Endothelial cell (in vitro differentiated cells): ENCODE measurements around the gene LY9. TPM values are rescaled to one million over a fixed set of nuclear protein-coding genes. Genes with fewer than 3 reads are reported as not detected.

ENCODE experiments used
- DNase-seq: peaks from one replicate; pipeline ENCODE4 v3.0.0; 2021; ENCODE audit warnings: low spot score
- H3K27ac Mint-ChIP-seq: one replicate; pipeline ENCODE4 v1.8.0; 2021; ENCODE audit warnings: mixed read lengths, inconsistent platforms; ENCODE audit not compliant: unreplicated experiment
- H3K27me3 Mint-ChIP-seq: one replicate; pipeline ENCODE4 v1.8.0; 2021; ENCODE audit warnings: mild to moderate bottlenecking, moderate library complexity, mixed read lengths, inconsistent platforms; ENCODE audit not compliant: unreplicated experiment
- H3K36me3 Mint-ChIP-seq: one replicate; pipeline ENCODE4 v1.8.0; 2021; ENCODE audit warnings: mild to moderate bottlenecking, low read depth, mixed read lengths, inconsistent platforms; ENCODE audit not compliant: unreplicated experiment
- H3K4me1 Mint-ChIP-seq: one replicate; pipeline ENCODE4 v1.8.0; 2021; ENCODE audit warnings: mild to moderate bottlenecking, mixed read lengths, inconsistent platforms; ENCODE audit not compliant: unreplicated experiment
- H3K4me3 Mint-ChIP-seq: one replicate; pipeline ENCODE4 v1.8.0; 2021; ENCODE audit warnings: mild to moderate bottlenecking, mixed read lengths, inconsistent platforms; ENCODE audit not compliant: unreplicated experiment
- H3K9me3 Mint-ChIP-seq: one replicate; pipeline ENCODE4 v1.8.0; 2021; ENCODE audit warnings: mixed read lengths, inconsistent platforms; ENCODE audit not compliant: unreplicated experiment
- total RNA-seq: library from RNA; stranded (reverse); fragmentation: NEBNext Ultra II Directional; extraction: Animal tissue kit (Norgen Biotek cat#: 25700); gene quantifications from one replicate; pipeline ENCODE4 v1.2.1, GENCODE V29; 2021; ENCODE audit not compliant: unreplicated experiment
- TF ChIP-seq, protein P1 (sequence below): fragments of 200-600 bp; sonication (generic); IDR thresholded peaks from one replicate; pipeline ENCODE4 v1.5.0; 2021; ENCODE audit warnings: antibody characterized with exemption; ENCODE audit not compliant: unreplicated experiment

Gene LY9
- total RNA-seq, 1 donor from 2014 or later = not detected

DNA sequence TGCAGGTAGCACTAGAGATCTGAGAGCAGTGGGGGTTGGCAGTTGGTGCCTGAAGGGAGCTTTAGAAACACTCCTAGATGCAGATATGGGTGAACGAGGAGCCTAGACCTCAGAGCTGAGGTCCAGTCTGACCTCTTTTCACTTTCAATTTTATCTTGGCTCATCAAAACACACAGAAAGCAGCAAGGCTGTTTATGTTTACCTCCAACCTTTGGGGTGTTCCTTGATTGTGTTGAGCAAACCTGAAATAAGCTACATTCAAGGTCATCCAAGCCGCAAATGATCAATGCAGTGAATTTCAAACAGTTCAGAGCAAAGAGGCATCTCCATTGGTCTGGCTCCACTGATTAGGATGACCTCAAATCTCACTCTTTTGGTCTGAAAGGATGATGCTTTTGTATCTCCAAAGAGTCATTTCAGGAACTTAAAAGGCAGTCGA is 1.3 kb downstream of the LY9 start:
- no peak overlapping the region for H3K4me3 Mint-ChIP-seq
- TF ChIP-seq, protein P1, sequence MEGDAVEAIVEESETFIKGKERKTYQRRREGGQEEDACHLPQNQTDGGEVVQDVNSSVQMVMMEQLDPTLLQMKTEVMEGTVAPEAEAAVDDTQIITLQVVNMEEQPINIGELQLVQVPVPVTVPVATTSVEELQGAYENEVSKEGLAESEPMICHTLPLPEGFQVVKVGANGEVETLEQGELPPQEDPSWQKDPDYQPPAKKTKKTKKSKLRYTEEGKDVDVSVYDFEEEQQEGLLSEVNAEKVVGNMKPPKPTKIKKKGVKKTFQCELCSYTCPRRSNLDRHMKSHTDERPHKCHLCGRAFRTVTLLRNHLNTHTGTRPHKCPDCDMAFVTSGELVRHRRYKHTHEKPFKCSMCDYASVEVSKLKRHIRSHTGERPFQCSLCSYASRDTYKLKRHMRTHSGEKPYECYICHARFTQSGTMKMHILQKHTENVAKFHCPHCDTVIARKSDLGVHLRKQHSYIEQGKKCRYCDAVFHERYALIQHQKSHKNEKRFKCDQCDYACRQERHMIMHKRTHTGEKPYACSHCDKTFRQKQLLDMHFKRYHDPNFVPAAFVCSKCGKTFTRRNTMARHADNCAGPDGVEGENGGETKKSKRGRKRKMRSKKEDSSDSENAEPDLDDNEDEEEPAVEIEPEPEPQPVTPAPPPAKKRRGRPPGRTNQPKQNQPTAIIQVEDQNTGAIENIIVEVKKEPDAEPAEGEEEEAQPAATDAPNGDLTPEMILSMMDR = no peak
- peaks cover 3% of the 10 kb centered on the region for H3K27me3 Mint-ChIP-seq
- H3K4me1 Mint-ChIP-seq = peaks cover 3% of the 10 kb centered on the region
- no peaks in the 10 kb centered on the region for H3K36me3 Mint-ChIP-seq
- no peak for DNase-seq
- H3K27ac Mint-ChIP-seq = no peak overlapping the region
- no peaks in the 10 kb centered on the region for H3K9me3 Mint-ChIP-seq

DNA sequence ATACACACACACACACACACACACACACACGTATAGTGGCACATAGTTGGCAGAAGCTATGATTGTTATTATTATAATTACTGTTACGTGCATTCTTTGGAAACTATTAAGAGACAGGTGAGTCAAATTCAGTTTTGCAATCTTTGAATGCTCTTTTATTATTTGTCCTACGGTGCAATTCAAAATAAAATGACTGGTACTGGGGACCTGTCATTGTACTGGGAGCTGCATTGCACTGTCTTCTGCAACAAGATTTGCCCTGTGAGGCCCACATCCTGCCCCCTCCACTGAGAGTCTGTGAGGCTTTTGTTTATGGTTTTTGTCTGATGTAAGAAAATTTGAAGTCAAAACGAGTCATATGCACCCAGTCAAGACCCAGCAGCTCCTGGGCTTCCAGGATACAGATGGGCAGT is 1.9 kb downstream of the LY9 start:
- H3K4me3 Mint-ChIP-seq = no peak overlapping the region
- H3K36me3 Mint-ChIP-seq = no peaks in the 10 kb centered on the region
- DNase-seq = no peak
- peaks cover 3% of the 10 kb centered on the region for H3K27me3 Mint-ChIP-seq
- peaks cover 3% of the 10 kb centered on the region for H3K4me1 Mint-ChIP-seq
- TF ChIP-seq, protein P1 = no peak
- no peaks in the 10 kb centered on the region for H3K9me3 Mint-ChIP-seq
- H3K27ac Mint-ChIP-seq = no peak overlapping the region

DNA sequence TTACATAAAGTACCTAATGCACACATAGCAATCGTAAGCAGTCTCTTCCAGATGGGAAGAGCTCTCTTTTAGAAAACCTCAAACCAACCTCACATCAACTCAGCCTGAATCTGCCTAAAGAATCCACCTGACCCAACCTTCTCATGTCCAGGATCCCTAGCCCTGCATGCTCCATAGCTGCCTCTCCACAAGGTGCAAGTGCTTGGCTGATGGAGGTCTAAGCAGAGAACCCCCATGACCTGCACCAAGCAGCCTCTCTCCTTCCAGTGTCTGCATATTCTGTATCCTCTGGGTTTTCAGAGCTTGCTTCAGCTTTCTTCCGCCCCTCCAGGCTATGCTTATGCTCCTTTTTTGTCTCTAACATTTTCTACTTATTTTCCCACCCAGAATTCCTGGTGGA is 2.5 kb downstream of the LY9 start:
- Mint-ChIP-seq H3K4me3 (no peak overlapping the region), H3K36me3 (no peaks in the 10 kb centered on the region), H3K4me1 (peaks cover 3% of the 10 kb centered on the region), H3K27me3 (peaks cover 3% of the 10 kb centered on the region), H3K9me3 (no peaks in the 10 kb centered on the region), H3K27ac (no peak overlapping the region)
- no peak for DNase-seq
- TF ChIP-seq, protein P1 = no peak

DNA sequence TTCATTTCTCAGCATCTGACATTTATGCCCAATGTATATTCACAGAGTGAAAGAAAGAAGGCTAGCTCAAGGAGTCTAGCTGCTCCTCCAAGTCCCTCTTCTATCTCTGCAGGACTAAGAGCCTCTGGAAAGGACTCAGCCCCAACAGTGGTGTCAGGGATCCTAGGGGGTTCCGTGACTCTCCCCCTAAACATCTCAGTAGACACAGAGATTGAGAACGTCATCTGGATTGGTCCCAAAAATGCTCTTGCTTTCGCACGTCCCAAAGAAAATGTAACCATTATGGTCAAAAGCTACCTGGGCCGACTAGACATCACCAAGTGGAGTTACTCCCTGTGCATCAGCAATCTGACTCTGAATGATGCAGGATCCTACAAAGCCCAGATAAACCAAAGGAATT is 3.7 kb downstream of the LY9 start:
- Mint-ChIP-seq H3K4me1 (no peaks in the 10 kb centered on the region), H3K36me3 (no peaks in the 10 kb centered on the region), H3K27ac (no peak overlapping the region), H3K27me3 (no peaks in the 10 kb centered on the region), H3K9me3 (no peaks in the 10 kb centered on the region), H3K4me3 (no peak overlapping the region)
- TF ChIP-seq, protein P1 = no peak
- no peak for DNase-seq

DNA sequence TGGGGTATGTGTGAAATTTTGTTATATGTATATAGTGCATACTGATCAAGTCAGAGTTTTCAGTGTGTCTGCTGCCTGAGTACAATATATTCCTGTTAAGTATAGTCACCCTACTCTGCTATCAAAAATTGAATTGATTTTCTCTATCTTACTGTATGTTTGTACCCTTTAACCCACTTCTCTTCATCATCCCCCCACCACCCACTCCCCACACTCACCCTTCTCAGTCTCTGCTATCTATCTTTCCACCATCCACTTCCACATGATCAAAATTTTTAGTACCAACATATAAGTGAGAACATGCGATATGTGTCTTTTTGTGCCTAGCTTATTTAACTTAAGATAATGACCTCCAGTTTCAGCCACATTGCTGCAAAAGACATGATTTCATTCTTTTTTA is 4.2 kb downstream of the LY9 start:
- Mint-ChIP-seq H3K4me3 (no peak overlapping the region), H3K9me3 (no peaks in the 10 kb centered on the region), H3K27me3 (no peaks in the 10 kb centered on the region), H3K27ac (no peak overlapping the region), H3K36me3 (no peaks in the 10 kb centered on the region), H3K4me1 (no peaks in the 10 kb centered on the region)
- TF ChIP-seq, protein P1 = no peak
- DNase-seq = no peak
